NOMO-1 (cell line): ENCODE data around the gene FAM227A.
A peak's percentile ranks its signal among the peaks of the same experiment; 100 is the strongest.
"Not testable (repeated sequence)": the region's sequence is repeated elsewhere in the genome, so short reads cannot be mapped to it uniquely, and the experiment has no call there.

Experiments used
- DNase-seq, 2 experiments: peaks; one replicate each; lab custom pipeline; 2025; ENCODE audit not compliant: unreplicated experiment in 2 of 2; lab: John Stamatoyannopoulos, UW

Gene FAM227A

DNA sequence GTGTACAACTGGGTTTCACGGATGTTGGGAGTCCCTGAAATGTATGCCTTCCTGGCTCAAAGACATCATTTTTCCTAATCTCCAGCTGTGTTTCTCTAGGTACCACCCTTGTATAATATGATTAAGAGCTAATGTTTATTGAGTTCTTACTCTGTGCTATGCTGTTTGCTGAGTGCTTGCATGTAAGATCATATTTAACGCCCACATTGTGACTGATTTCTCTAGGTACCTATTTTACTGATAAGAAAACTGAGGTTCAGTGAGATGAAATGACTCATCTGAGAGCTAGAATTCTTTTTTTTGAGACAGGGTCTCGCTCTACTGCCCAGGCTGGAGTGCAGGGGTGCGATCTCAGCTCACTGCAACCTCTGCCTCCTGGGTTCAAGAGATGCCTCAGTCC lies 42.6 kb downstream of the FAM227A start:
- DNase-seq: no peak

DNA sequence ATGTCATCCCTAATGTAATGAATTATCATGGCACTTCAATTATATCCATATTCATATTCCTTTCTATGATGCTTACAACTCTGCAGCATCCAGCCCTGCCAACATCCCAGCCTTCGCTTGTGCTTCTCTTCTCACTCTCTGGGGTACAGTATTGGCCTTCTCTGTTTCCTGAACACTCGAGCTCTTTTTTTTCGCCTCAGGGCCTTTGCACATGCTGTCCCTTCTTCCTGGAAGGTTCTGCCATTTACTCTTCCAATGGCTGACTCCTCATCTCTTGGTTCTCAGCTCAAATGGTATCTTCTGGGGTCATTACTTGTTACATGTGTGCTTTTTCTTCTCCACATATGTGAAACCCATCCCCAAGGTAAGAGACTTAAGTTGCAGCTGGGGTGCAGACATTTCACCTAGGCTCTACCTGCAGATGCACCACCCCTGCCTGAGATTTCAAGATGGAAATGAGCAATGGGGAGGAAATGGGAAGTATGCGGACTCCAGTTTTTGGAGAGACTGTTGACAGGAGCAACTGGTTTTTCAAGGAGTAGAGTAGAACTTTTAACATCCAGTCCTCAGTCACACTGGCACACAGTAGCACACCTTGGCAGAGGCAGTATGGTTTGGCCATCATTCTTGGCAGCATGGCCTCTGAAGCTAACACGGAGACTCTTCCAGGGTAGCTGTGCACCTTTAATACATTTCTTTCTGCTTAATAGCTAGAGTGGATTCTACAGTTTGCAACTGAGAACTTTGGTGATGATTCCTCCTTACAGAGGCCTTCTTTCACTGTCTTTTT lies 43.8 kb downstream of the FAM227A start:
- DNase-seq: no peak

DNA sequence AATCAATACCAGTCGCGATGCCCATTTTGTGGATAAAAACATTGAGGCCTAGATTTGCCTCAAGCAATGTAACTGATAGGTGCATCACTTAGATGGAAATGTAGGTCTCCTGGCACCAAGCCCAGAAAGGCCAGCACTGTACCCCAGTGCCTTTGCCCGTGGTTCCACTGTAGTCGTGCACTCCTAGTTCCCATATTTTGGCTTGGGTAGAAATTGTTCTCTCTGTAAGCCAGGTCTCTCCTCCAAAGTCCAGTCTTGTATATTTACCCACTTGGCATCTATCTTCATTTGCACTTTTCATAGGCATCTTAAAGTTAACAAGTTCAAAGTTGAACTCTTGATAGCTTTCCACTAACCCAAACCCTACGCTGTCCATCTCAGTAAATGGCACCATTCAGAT lies 44.6 kb downstream of the FAM227A start:
- no peak for DNase-seq

DNA sequence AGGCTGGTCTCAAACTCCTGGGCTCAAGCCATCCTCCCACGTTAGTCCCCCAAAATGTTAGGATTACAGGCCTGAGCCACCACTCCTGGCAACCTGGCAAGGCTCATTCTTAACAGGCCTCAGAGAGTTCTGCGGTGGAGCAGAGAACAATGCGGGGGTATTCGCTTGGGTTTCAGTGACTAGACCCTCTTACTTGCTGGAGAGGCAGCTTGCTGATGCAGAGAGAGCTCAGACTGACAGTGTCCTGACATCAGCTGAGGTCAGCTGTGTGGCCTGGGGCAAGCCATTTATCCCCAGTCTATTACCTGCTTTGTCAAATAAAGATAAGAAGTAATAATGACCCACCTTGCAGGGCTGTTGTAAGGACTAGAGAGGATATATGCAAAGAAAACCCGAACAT lies 46.0 kb downstream of the FAM227A start:
- no peak for DNase-seq

DNA sequence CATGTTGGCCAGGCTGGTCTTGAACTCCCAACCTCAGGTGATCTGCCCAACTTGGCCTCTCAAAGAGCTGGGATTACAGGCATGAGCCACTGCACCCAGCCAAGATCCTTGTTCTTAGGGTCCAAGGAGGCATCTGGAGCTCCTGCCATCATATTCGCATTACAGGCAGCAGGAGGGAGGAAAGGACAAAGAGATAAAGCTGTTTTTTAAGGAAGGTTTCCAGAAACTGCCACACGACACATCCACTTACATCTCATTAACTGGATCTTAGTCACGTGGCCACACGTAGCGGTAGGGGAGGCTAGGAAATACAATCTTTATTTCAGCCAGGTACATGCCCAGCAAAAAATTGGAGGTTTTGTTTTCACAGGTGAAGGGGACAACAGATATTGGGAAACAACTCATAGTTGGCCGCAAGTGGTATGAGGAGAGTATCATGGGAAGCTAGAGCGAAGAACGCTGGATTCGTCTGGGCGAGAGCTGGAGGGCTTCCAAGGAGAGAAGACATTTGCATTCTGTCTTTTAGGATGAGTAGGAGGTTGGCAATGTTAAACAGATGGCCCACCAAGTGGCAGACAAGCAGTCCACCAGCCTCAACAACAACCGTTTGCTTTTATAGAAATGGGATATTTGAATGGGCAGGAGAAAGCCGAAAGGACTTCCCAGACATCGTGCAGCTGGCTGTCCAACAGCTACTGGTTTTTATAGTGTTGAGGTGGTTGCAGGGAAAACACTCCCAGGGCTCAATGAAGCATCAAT lies 47.0 kb downstream of the FAM227A start:
- no peak for DNase-seq

DNA sequence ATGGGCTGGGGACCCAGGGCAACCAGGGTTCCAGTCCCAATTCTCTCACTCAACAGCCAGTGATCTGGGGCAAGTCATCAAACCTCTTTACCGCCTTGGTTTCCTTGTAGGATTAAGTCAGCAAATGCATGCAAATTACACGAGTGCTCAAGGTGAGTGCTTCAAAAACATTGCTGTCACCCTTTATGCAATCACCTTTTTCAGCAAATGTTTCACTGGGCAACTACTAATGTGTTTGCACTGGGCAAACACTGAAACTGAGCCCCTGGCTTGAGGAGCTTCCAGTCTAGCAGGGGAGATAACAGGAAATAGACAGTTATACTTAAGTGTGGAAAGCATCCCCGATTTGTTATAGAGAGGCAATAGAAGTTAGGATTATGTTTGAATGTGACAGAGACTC lies 48.5 kb downstream of the FAM227A start:
- DNase-seq: no peak

DNA sequence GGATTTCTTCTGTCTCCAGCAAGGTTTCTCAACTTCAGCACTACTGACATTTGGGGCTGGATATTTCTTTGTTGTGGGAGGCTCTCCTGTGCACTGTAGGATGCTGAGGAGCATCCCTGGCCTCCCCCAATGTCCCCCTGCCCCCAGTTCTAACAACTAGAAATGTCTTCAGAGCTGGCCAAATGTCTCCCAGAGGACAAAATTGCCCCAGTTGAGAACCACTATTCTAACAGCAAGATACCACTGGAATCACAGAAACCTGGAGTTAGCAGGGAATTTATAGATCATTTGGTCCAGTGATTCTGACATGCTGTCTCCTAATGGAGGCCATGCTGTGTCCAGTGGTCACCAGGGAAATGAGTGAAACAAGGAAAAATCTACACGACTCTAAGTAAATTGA lies 54.0 kb downstream of the FAM227A start:
- DNase-seq: no peak

DNA sequence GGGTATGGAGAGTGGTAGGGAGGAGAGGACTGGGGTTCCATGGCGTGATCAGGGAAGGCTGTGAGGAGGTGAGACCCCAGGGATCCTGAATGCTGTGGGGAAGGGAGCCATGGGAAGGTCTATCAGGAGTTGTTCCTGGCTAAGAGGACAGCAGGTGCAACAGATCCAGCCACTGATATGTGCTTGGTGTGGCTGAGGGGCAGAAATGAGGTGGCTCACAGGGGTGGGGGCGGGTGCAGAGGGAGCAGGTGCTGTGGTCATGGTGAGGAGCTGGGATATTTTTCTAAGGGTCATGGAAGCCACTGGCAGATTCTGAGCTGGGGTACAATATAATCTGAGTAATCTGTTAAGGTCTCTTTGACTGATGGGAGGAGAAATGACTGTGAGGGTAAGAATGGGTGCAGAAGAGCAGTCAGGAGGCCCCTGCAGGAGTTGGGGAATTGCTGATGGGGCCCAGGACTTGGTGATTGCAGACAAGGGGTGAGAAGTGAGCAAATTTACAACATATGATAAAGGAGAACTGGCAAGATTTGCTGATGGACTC lies 54.9 kb downstream of the FAM227A start:
- no peak for DNase-seq

DNA sequence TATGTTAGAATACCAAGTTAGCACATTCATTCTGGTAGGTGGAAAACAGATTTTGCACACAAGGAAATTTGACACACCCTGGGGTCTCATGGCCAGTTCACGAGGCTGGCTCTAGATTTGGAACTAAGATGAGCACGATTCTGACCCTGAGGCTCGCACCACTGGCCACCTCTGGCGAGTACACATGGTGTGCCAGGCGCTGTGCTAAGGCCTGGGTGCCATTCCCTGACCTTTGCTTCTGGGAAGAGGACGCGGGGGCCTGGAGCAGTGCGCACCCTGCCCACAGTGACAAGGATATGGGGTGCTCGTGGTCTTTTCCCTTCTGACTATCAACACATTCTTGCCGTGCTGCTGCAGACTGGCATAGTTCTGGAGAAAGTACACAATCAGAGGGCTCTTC lies 56.7 kb downstream of the FAM227A start:
- DNase-seq: no peak

DNA sequence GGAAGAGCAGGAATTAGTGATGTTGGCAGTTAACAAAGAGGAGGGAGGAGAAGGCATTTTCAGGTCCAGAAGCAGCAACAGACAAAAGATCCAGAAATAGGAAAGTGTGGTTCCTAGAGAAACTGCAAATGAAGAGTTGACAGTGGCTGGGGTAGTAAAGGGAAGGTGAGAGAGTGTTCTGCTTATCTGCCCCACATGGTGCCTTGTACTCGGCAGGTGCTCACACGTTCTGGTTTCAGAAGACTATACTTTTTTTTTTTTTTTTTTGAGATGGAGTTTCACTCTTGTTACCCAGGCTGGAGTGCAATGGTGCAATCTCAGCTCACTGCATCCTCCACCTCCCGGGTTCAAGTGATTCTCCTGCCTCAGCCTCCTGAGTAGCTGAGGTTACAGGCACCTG lies 73.3 kb downstream of the FAM227A start:
- not testable (repeated sequence) for DNase-seq

DNA sequence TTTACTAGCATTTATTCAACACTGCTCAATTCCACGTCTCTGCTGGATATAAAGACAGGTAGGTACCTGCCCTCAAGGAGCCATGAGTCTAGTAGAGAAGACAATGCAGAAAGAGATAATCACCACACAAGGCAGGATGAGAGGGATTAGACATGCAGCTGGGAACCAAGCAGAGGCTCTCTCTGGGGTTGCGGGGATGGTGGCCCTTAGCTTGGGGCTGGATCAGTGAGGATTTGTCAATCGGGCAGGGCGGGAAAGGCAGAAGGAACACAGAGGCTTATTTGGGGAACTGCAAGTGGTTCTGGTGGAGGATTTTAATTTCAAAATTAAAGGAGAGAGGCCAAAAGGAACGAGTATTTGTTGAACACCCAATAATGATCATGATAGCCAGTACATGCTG lies 77.7 kb downstream of the FAM227A start:
- DNase-seq: no peak

DNA sequence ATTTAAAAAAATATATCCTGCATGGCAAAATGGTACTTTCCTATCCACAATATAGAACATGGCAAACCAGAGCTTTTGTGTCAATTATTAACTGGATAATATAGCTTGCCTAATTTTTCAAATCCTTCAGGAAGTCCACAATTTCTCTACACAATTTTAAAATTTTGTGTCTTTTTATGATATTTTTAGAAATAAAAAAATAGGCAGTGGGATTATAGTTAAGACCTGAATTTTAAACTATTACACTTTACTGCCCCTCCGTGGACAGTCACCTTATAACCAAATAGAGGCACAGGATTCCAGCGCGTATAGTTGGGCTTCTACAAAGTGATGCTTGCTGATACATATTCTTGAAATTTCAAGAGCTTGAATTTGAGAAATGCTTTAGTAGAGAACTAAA lies 84.1 kb downstream of the FAM227A start:
- peak; percentile 36 to 74 for DNase-seq

DNA sequence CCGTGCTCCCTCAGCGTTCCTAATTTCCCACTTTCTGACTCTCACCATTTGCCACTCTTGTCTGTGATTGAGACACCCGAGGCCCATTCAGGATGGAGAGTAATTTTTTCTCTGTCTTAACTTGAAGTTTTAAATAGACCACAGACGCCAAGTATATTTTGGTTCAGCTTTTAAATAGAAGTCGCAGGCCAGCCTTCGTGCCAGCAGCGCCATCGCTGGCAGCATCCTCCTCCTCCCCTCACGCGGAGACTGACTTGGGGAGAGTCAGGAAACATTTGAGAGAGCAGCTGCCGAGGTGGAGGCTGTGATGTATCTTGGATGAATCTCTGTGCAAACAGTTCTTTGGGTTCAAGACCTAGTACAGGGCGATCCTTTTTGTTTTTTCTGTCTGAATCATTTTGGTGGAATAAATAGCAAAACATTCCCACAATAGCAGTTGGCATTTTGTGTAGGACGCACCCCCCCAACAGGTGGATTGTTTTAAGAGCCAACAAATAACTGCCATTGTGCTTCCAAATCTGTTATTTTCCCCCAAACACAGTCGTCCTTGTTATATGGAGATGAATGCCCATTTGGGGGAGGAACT lies 85.3 kb downstream of the FAM227A start:
- DNase-seq: peak in 1 of 2 experiments; percentile 58

DNA sequence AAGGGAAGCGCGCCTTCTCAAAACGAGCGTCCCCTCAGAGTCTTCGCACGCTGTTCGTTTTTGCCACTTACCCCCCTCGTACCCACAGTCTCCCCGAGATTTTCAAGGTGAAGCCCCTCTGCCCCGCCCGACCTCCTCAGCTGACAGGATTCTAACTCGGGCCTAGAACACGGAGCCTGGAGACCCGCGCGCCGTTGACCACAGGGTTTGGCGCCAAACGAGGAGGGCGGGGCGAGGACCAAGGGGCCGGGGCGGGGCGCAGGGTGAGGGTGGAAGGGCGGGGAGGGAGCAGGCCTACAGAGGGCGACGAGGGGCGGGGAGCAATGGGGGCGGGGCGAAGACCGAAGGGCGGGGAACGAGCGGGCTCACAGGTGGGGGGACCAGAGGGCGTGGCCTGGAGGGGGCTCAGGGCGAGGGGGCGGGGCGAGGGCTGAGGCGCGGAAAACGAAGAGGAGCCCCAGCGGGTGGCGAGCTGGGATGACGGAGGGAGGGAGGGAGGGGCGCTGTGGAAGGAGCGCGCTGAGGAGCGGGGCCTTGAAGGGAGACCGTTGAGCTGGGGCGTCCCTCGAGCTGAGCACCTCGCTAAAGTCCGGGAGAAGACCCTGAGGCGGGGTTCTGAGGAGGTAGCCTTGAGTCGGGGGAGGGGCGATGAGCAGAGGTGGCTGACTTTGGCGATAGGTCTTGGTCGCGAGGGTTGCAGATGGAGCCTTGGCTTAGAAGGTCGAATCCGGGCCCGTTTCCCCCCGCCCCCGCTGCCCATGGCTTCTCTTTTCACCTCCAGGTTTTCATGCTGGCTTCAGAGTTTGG lies 86.0 kb downstream of the FAM227A start, which contains the start of gene DMC1:
TSS of gene DMC1 (minus strand) at position 212 of the 807 bp plus-strand sequence. CDS start 1,927 bp downstream, outside the sequence.
- peak; percentile 80 to 94 for DNase-seq

DNA sequence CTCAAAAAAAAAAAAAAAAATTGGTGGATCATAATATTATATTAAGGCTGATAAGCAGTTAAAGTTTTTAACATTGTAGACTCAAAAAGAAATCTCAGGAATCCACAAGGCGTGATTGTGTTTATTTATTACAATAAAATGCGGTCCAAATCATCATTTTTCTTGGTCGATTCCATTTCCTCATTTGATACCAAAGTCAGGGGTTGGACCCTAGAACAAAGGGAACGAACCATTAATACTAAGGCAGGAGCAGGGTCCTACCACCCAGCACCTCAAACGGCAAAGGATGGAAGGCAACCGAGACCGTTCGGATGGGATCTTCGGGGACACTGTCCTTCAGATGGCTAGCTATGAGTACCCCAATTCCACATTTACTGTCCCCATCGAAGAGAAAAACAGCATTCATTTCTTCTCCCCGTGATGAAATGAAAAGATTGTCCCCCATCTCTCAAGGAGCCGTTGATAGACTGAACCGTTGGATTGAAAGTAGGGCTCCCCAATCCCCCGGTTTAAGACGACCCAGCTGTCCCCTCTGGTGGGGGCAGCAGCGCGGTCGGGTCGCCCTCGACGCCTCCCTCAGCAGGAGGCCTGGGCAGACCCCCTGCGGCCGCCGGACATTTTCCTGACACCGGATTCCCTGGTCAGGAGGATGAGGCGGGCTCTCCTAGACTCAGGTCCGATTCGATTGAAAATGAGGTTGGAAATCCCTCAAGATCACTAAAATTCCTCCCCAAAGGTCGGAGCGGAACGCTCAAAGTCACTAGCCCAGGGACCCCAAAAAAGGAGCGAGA lies 86.8 kb downstream of the FAM227A start:
- DNase-seq: no peak

DNA sequence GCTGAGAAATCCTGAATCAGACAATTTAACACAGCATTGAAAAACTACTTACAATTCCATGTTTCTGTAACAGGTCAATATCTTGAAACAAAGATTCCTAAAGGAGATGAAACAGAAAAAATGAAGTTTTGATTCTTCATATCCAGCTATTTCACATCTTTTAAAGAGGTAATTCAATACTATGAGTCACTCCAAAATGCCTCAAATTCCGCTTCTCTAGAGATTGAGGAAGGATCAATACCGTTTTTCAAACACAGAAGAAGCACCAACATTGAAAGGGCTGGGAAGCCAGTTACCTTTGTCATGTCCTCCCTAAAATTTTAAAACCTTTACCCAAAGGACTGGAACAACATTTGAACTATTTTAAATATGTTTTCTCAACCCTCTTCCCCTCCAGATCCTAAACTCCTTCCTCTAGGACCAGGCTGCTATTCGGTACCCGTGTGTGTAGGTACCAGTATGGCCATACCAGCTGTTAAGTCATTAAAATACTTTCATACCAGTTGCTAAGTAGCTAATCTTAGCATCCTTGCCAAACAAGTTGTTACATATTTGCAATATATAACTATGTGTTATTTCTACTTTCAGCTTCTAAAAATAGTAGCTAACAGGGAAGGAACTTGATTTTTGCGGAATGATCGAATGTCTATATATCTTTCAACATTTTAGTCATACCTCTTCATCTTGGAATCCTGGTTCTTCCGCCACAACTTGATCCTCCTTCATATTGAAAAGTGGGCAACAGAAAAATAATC lies 88.5 kb downstream of the FAM227A start:
- DNase-seq: peak in 1 of 2 experiments; percentile 82

DNA sequence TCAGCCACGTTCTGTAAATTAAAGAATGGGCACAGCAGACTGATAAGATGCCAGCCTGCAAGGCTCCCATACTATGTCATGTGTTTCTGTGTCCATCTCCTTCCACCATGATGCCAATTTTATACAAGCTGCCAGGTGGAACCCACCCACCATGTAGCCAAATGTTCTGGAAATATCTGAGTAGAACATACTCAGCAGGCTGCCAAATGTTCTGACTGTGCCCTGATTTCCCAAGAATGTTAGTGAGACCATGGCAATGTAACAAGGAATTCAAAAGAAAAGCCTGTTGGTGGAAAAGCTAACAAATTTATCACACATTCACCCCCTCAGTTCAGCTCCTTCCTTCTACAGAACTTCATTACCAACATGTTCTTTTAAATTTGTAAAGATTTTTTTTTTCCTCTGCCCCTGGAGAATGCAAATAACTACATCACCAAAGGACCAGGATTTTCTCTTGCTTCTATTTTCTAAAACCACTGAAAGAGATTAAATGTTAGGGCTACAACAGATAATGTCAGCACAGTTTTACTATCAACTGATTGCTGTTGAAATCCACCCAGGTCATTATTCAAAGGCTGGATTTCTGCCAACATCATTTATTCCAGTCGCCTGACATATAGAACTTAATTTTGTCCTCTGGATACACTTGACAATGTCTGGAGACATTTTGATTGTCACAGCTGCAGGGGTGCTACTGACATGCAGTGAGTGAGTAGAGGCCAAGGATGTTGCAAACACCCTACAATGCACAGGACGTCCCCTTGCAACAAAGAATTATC lies 89.3 kb downstream of the FAM227A start:
- no peak for DNase-seq

DNA sequence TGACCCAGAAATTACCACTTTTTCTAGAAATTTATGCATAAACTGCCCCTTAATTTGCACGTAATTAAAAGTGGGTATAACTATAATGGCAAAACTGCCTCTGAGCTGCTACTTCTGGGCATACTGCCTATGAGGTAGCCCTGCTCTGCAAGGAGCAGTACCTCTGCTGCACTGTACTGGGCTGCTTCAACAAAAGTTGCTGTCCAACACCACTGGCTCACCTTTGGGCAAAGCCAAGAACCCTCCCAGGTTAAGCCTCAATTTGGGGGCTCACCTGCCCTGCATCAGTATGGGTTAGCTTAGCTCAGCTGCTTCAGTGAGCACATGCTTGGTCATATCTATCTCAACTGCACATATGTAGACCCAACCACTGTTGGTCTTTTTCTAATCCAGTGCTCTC lies 90.8 kb downstream of the FAM227A start:
- no peak for DNase-seq
